ENCODE results near the gene APPL1.

DNA sequence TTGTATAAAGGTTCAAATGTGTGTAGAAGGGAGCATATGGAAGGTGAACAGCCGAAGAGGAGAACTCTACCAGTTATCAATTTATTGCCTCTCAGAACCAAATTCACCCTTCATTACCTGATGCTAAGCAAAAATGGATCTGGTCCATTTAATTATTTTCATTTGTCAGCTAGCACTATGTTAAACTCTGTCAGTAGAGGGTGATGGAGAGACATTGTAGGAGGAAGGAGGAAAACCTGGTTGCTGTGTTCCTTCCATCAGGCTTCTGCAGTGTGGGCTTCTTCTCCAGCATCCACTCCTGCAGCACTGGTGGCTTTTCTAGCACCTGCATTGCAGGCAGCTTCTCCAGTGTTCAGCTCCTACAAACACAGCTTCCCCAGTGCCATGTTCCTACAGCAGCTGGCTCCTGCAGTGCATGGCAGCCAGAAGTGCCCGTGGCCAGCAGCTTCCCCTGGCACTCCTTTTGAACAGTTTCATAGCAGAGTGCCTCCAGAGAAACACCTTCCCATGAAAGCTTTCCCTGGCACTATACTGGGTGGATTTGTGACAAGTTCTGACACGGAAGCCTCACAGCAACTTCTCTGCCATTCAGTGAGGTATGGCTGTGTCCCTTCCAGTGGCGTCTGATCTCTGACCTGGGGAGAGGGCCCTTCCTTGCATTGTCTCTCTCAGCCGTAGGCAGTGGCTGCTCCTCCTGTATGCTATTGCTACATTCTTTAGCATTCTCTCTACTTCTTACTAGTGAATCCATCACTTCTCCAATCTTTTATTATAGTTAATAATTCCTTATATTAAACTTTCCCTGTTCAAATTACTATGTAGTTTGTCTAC is 47.7 kb upstream of the APPL1 start:
- TF ChIP-seq, protein P1, sequence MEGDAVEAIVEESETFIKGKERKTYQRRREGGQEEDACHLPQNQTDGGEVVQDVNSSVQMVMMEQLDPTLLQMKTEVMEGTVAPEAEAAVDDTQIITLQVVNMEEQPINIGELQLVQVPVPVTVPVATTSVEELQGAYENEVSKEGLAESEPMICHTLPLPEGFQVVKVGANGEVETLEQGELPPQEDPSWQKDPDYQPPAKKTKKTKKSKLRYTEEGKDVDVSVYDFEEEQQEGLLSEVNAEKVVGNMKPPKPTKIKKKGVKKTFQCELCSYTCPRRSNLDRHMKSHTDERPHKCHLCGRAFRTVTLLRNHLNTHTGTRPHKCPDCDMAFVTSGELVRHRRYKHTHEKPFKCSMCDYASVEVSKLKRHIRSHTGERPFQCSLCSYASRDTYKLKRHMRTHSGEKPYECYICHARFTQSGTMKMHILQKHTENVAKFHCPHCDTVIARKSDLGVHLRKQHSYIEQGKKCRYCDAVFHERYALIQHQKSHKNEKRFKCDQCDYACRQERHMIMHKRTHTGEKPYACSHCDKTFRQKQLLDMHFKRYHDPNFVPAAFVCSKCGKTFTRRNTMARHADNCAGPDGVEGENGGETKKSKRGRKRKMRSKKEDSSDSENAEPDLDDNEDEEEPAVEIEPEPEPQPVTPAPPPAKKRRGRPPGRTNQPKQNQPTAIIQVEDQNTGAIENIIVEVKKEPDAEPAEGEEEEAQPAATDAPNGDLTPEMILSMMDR (conservative IDR thresholded peaks at IDR 0.05 in 1 of 2, IDR thresholded peaks at IDR 0.05 in 1 of 2; ENCODE audit: extremely low read depth in 1 of 2, insufficient read depth in 1 of 2, low read depth in 1 of 2, low read length in 2 of 2) = peak; percentile 45 to 66
- TF ChIP-seq EZH2 (IDR thresholded peaks at IDR 0.05; ENCODE audit: borderline replicate concordance, low read length) = no peak

All from mammary epithelial cell (primary cell).